Thoracic aorta (tissue), 2 donors: ENCODE results near the gene SGMS1. TPM values are rescaled to one million over a fixed set of nuclear protein-coding genes. Genes with fewer than 3 reads are reported as not detected.

Experiments used
- ATAC-seq: fragments of 150-250 bp; one replicate; pipeline ENCODE4 v1.8.0; 2017; ENCODE audit warnings: low read depth; ENCODE audit not compliant: insufficient number of reproducible peaks, low FRiP score
- DNase-seq: peaks from one replicate; pipeline ENCODE4 v3.0.0-alpha.2; 2020; ENCODE audit warnings: low spot score
- H3K27ac ChIP-seq, 2 donors: fragments of 200-600 bp; sonication (generic); 1 replicate in 1 of 2; 2 replicates in 1 of 2; pipeline ENCODE4 v1.5.1; 2016; ENCODE audit warnings: mild to moderate bottlenecking in 2 of 2, moderate library complexity in 2 of 2
- H3K27me3 ChIP-seq: fragments of 200-600 bp; sonication (generic); replicated peaks from 2 replicates; pipeline ENCODE4 v1.6.0; 2016; ENCODE audit warnings: mild to moderate bottlenecking; ENCODE audit not compliant: insufficient read depth
- H3K36me3 ChIP-seq: fragments of 200-600 bp; sonication (generic); one replicate; pipeline ENCODE4 v1.5.1; 2016
- H3K4me1 ChIP-seq, 2 donors: fragments of 200-600 bp; sonication (generic); 1 replicate in 1 of 2; 2 replicates in 1 of 2; pipeline versions ENCODE4 v1.5.1 to v1.6.0; 2016; ENCODE audit warnings: low read depth in 2 of 2, mild to moderate bottlenecking in 1 of 2; ENCODE audit not compliant: control insufficient read depth in 1 of 2
- H3K4me3 ChIP-seq: fragments of 200-600 bp; sonication (generic); 2 replicates; pipeline ENCODE4 v1.5.1; 2016; ENCODE audit warnings: mild to moderate bottlenecking
- H3K9me3 ChIP-seq: fragments of 200-600 bp; sonication (generic); 2 replicates; pipeline ENCODE4 v1.5.1; 2016
- total RNA-seq, 2 donors: library from RNA; depleted of rRNA; stranded (reverse); fragments of >200 nt; gene quantifications; one replicate each; pipeline versions ENCODE4 v1.1.0 to v1.2.3, GENCODE V29; 2016
- TF ChIP-seq, protein P1 (sequence below): fragments of 200-600 bp; sonication (generic); IDR thresholded peaks from one replicate; pipeline ENCODE4 v1.5.1; 2019; ENCODE audit warnings: antibody characterized with exemption

Gene SGMS1
- total RNA-seq, 2 donors from 2014 or later: 60.5 to 92.3 TPM

DNA sequence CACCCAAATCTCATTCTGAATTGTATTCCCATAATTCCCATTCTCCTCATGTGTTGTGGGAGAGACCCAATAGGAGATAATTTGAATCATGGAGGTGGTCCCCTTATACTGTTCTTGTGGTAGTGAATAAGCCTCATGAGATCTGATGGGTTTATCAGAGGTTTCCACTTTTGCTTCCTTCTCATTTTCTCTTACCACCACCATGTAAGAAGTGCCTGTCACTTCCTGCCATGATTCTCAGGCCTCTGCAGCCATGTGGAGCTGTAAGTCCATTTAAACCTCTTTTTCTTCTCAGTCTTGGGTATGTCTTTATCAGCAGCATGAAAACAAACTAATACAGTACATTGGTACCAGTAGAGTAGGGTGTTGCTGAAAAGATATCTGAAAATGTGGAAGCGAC is 274.2 kb downstream of the SGMS1 start:
- Histone ChIP-seq H3K4me3 (no peak overlapping the region), H3K9me3 (no peaks in the 10 kb centered on the region), H3K27me3 (no peaks in the 10 kb centered on the region), H3K4me1 (no peaks in the 10 kb centered on the region), H3K36me3 (no peaks in the 10 kb centered on the region), H3K27ac (no peak overlapping the region)
- no peak for DNase-seq
- TF ChIP-seq, protein P1, sequence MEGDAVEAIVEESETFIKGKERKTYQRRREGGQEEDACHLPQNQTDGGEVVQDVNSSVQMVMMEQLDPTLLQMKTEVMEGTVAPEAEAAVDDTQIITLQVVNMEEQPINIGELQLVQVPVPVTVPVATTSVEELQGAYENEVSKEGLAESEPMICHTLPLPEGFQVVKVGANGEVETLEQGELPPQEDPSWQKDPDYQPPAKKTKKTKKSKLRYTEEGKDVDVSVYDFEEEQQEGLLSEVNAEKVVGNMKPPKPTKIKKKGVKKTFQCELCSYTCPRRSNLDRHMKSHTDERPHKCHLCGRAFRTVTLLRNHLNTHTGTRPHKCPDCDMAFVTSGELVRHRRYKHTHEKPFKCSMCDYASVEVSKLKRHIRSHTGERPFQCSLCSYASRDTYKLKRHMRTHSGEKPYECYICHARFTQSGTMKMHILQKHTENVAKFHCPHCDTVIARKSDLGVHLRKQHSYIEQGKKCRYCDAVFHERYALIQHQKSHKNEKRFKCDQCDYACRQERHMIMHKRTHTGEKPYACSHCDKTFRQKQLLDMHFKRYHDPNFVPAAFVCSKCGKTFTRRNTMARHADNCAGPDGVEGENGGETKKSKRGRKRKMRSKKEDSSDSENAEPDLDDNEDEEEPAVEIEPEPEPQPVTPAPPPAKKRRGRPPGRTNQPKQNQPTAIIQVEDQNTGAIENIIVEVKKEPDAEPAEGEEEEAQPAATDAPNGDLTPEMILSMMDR: no peak
- no peak for ATAC-seq

DNA sequence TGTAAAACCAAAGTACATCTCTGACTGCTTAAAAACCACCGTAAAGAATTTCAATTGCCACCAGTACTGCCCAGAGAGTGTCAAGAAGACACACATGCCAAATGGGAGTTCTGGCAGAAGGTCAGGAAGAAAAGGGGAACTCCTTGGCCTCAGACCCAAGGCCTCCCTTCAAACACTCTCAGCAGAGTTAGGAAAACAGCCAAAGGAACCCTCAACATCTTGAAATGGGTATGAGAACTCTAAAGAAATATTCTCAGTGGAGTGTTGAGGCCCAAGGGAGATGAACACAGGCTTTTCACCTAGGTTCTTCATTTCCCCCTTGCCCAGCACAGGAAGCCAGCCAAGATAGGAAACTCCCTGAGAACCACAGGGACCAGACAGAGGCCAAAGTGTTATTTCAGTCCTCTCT is 276.4 kb downstream of the SGMS1 start:
- ATAC-seq (no peak), DNase-seq (no peak)
- no peaks in the 10 kb centered on the region for H3K9me3 ChIP-seq
- no peaks in the 10 kb centered on the region for H3K4me1 ChIP-seq
- H3K36me3 ChIP-seq: no peaks in the 10 kb centered on the region
- no peaks in the 10 kb centered on the region for H3K27me3 ChIP-seq
- H3K4me3 ChIP-seq: no peak overlapping the region
- TF ChIP-seq, protein P1: no peak
- no peak overlapping the region for H3K27ac ChIP-seq

DNA sequence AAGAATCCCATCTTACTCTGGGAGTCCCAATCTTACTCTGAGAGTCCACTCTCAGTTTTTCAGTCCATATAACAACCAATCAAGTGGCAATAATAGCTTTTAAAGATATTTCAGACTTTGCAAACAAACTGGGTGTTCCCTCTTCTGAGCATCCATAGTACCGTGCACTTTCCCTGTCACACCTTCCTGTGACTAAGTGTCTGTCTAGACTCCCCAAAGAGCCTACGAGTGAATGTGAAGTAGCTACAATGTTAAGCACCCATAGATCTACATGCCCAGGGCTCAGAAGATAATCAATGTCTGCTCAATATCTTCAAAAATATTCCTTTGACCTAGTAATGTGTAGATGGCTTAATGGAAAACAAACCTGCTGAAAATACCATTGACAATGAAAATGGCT is 276.8 kb downstream of the SGMS1 start:
- H3K4me1 ChIP-seq: no peaks in the 10 kb centered on the region
- TF ChIP-seq, protein P1: no peak
- H3K36me3 ChIP-seq: no peaks in the 10 kb centered on the region
- H3K27ac ChIP-seq: no peak overlapping the region
- no peak for DNase-seq
- no peak overlapping the region for H3K4me3 ChIP-seq
- no peaks in the 10 kb centered on the region for H3K9me3 ChIP-seq
- H3K27me3 ChIP-seq: no peaks in the 10 kb centered on the region
- ATAC-seq: no peak

DNA sequence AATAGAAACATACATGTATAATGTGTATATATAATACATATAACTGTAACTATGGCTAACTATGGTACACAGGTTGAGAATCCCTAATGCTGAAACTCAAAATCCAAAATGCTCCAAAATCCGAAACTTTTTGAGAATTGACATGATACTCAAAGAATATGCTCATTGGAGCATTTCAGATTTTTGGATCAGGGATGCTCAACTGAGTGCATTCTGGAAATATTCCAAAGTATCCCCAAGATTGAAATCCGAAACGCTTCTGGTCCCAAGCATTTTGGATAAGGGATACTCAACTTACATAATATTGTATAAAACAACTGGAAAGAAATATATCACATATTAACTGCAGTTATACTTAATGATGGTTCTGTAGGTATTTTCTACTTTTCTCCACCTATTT is 278.2 kb downstream of the SGMS1 start:
- H3K27me3 ChIP-seq: no peaks in the 10 kb centered on the region
- no peak overlapping the region for H3K4me3 ChIP-seq
- ATAC-seq (no peak), DNase-seq (no peak)
- H3K36me3 ChIP-seq: no peaks in the 10 kb centered on the region
- TF ChIP-seq, protein P1: no peak
- H3K4me1 ChIP-seq: no peaks in the 10 kb centered on the region
- no peaks in the 10 kb centered on the region for H3K9me3 ChIP-seq
- no peak overlapping the region for H3K27ac ChIP-seq

DNA sequence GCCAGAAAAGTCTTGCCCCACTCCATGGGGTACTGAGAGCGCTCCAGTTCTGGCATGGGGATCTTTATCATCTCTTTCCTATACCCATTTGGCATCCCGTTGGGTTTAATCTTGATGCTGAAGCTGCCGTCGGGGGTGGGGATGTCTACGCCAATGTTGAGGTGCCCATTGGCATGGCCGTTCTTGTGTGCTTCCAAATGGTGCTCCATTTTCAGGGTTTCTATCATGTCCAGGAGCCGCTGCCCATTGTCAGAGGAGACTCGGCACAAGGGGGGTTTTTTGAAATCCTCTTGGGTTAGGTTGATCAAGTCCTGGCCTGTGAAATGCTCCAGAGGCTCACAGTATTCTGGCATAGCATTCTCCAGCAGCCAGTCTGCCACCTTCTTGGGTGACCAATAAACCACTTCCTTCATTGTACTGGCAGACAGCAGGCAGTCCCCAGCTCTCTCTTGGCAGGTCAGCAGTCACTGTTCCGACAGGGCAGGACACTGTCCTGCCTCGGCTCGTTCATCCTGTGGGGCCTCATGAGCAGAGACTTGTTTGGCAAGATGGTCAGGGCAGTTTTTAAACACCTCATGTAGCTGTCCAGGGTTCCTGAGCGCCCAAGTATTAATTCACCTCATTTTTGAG is 279.9 kb downstream of the SGMS1 start:
- no peak for DNase-seq
- no peaks in the 10 kb centered on the region for H3K9me3 ChIP-seq
- ATAC-seq: no peak
- H3K27ac ChIP-seq: no peak overlapping the region
- no peaks in the 10 kb centered on the region for H3K36me3 ChIP-seq
- H3K27me3 ChIP-seq: no peaks in the 10 kb centered on the region
- TF ChIP-seq, protein P1: no peak
- H3K4me3 ChIP-seq: no peak overlapping the region
- H3K4me1 ChIP-seq: no peaks in the 10 kb centered on the region
